GM18868 (cell line): Measurements from ENCODE around the gene ZMIZ1.

ENCODE experiments used
- ATAC-seq: cut with Tn5 transposase; IDR thresholded peaks from one replicate; pipeline ENCODE4 v1.9.1; 2021; ENCODE audit warnings: mild to moderate bottlenecking, moderate library complexity; ENCODE audit not compliant: unreplicated experiment

Gene ZMIZ1

GRCh38 chr10:79200346-79200745 is 131.6 kb downstream of the ZMIZ1 start:
- no peak for ATAC-seq

- ATAC-seq: no peak
Measured at GRCh38 chr10:79201706-79202105, 132.9 kb downstream of the ZMIZ1 start.

DNA sequence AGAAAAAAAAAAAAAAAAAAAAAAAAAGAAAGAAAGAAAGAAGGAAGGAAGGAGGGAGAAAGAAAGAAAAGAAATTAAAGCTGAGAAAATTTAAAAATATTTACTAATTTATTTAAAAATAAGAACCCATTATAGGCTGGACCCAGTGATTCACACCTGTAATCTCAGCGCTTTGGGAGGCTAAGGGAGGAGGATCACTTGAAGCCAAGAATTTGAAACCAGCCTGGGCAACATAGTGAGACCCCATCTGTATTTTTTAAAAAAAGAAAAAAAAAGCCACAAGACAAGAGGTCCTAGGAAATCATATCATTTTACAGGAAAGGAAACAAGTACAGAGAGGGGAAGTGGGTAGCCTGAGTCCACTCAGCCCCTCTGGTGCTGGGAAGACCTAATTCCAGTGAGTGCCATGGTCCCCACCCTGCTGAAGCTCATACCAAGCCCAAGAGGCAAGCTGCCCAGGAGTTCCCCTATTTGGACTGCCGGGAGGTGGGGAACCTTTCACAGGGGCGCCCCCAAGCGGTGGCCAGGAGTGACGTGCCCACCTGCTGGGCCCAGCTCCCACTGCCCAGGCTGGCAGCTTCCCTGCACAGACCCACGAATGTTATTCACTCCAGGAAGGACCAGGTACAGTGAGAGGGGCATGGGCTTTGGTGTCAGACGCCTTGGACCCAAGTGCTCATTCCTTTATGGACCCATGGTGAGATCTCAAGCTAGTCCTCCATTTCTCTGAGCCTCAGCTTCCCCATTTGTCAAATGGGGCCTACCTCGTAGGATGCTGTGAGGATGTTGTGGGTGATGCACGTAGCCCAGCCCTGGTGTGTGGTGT is 133.6 kb downstream of the ZMIZ1 start:
- no peak for ATAC-seq

DNA sequence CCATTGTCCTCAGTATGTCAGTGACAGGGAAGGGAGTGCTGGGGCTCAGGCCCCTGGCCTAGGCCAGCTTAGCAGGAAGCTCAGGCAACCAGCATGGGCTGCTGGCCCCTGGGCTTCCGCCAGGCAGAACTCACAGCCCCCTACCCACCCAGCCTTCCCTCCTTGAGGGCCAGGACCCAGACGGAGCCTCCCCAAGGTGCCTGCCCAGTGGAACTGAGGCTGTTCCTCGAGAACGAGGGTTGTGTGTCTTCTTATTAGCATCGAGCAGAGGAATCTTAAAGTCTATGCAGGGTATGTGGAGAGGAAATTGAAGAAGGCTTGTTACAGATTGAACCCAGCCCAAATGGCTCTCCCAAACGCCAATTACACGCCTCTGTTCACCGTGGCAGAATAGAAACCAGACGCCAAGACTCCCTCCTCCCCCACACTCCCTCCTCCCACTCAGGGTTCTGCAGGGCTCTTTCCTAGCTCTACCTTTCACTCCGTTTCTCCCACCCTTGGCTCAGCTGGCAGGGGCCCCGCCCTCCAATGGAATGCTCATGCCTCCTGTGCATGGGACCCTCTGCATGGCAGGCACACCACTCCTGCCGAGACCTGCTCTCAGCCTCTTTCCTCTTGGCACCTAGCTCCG is 134.4 kb downstream of the ZMIZ1 start:
- ATAC-seq: no peak

DNA sequence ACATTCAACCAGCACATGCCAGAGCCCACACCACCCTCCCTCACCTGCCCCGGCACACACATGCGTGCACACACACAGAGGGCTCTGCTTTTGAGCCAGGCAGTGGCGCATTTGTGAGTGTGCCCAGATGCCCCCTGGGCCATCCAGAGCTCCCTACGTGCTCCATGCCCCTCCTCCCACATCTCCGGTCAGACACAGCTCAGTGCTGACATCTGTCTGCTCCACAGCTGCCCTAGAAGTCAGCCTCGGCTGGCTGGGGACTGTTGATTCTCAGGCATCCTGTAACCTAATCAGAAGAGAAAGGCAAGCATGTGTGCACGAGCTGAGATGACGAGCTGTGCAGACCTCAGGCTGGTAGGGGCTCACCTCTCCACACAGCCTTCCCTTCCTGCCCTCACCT is 135.1 kb downstream of the ZMIZ1 start:
- ATAC-seq: no peak

GRCh38 chr10:79206300-79207095 is 137.7 kb downstream of the ZMIZ1 start:
- ATAC-seq: no peak

DNA sequence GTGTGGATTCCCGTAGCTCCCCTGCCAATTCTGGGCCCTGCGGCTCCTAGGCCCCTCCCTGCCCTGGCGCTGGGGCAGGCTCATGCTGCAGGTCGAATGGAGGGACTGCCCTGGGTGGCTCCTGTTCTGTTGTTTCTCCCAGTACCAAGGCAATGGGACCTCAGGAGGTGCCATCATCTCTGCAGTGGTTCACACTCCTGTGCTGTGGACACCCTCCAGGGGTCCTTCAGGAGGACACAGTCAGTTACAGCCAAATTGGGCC is 138.3 kb downstream of the ZMIZ1 start:
- ATAC-seq: no peak

GRCh38 chr10:79207726-79208125 is 139.0 kb downstream of the ZMIZ1 start:
- no peak for ATAC-seq

GRCh38 chr10:79208251-79208983 is 139.7 kb downstream of the ZMIZ1 start:
- no peak for ATAC-seq

DNA sequence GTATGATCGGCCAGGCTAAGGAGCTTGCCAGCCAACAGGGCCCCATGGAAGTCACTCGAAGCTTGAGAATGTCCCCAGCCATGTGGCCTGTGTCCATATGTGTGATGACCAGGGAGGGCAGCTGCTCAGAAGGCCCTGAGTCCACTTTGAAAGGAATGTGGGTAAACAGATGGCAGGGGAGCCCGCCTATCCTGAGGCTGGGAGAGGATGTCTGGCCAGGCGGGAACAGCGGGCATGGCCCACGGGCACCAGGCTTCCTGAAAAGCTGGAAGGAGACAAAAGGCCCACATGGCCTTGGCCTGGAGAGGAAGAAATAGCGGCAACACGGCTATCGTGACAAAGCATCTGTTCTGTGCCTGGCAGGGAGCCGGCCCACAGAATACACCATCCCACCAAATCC is 140.6 kb downstream of the ZMIZ1 start:
- no peak for ATAC-seq

DNA sequence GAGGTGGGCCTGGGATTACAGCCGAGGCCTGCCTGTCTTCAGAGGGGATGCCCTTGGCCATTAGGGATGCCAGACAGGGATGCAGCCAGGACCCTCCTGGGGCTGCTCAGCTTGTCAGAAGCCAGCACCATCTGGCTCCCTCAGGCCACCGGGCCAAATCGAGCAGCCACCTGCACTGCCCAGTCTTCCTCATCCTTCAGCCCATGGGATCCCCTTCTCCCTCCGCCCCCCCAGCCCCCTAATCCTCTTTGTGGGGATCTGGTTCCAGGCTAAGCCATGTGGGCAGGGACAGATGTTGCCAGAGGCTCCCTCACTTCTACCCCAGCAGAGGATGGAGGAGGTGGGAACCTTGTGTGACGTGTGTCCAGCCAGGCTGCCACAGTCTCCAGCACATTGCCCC is 141.1 kb downstream of the ZMIZ1 start:
- no peak for ATAC-seq

GRCh38 chr10:79210672-79211071 is 141.9 kb downstream of the ZMIZ1 start:
- no peak for ATAC-seq

- no peak for ATAC-seq
Measured at GRCh38 chr10:79211616-79212015, 142.8 kb downstream of the ZMIZ1 start.

DNA sequence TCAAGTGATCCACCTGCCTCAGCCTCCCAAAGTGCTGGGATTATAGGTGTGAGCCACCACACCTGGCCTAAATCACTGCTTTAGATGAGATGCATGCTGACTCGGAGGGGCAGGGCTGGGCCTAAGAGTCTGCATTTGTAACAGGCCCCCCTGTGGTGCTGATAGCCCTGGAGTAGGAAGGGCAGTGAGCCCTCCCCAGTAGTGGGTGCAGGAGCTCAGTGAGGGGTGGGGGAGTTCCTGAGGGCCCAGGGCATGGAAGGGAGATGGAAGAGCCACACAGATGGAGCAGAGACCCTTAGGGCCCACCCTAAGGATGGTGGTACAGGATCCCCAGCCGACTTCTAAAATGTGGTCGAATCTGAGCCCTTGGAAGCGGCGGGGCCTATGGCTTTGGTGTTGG is 146.8 kb downstream of the ZMIZ1 start:
- no peak for ATAC-seq

GRCh38 chr10:79219322-79219957 is 150.7 kb downstream of the ZMIZ1 start:
- ATAC-seq: no peak

DNA sequence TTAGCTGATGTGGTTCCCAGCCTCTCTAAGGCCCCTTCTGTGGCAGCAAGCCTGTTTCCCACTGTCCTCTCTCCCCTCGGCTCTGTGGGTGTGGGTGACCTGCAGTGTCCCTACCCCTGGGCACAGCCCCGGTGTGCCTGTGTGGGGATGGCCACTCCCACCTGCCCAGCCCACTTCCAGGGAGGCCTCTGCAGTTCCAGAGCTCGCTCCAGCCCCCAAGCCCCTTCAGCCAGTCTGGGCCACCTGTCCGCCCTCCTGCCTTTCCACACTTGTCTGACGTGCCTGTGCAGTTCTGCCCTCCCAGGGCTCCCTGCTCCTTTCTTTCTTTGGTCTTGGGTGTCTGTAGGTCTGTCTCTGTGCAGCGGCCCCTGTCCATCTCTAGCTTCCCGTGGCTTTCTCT is 151.5 kb downstream of the ZMIZ1 start:
- ATAC-seq: no peak

DNA sequence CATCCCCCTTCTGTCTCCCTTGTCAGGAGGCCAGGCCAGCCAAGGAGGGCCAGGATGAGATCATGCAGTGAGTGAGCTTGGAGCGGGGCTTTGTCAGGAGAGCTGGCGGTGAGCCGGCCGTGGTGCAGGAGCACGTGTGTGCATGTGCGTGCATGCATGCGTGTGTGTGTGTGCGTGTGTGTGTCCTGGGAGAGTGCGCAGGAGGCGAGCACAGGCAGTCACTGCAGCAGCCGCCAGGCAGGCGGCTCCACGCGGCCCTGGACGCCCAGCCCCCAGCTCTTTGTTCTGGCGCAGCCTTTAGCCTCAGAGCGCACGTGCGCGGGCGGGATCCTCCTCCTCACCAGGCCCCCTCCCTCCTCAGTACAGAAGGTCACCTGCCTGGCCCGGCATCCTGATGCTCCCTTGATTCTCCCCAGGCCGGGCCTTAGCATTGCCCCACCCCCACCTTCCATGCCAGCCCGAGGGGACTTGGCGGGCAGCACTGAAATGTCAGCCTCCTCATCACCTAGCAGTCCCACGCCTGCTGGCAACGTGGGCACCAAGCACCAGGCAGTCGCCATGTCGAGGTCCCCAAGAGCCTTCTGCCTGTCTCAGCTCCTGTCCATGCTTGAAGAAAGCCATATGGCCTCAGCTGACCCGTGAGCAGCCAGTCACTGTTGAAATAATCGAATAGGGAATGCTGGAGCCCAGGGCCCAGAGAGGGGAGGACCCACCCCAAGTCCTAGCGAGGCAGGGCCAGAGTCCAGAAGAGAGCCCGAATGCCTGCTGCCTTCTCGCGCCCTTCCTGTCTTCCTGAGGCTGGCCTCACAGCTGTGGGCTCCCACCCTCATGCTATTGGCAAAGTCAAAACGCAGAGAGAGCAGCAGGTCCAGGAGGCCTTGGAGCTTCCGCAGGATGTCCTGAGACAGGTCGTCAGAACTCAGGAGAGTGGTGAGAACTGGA is 152.6 kb downstream of the ZMIZ1 start:
- no peak for ATAC-seq

DNA sequence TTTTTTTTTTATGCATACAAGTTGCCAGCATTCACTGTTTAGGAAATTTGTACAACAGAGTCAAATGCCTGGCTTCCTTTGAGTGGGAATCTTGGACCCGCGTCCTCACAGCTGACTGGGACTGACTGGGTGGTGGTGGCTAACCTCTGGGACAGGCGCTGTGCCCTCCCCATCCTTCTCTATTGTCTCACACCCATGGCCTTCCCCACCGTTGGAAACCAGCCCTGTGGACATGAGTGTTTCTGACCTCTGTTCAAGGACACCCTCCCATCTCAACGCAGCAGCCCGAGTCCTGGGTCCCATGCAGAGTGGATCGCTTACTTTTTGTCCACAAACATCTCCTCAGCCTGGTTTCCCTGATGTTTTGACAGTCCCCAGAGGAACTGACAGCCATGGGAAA is 153.4 kb downstream of the ZMIZ1 start:
- no peak for ATAC-seq

DNA sequence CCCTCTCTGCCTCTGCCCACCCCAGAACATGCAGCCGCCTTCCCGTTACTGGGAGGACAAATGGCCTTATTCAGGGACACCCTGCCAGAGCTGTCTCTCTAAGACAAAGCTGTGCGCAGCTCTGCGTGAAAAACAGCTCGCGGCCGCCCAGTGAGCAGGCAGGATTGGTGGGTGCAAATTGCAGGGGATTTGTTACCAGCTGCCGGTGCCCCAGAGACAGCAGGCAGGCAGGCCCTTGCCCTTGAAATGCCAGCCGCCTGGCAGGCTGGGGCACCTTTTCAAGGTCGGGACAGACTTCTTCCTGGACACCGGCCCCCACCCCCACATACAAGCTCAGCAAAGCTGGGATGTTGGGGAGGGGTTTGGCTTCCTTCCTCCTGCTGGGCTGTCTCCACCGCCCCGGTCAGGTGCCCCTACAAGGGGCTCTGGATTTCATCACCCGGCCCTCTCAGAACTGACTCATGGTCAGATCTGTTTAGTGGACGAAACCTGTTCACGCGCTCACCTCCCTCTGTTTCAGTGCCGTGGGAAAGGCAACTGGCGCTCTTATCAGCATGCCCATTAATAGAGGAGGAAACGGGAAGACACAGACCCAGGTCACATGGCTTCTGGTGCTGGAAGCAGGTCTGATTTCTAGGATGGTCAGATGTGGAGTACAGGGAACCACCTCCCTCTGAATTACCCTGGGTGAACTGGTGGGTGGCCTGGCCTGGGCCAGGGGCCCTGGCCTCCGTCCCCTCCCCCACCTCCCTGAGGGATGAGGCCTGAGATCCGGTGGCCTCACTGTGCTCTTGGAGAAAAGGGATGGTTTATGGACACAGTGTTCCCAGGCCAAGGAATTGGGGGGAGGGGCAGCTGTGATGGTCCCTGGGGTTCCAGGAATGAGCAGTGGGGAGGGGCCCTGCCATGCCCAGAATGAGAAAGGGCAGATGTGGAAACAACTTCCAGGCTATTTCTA is 154.6 kb downstream of the ZMIZ1 start:
- ATAC-seq: no peak
